B cell (primary cell): ENCODE data around the gene FRMD8. TPM values are rescaled to one million over a fixed set of nuclear protein-coding genes. Genes with fewer than 3 reads are reported as not detected.

ENCODE experiments used
- ATAC-seq: fragments of 200-7000 bp; cut with Tn5 transposase; one replicate; pipeline ENCODE4 v1.10.0; 2021; ENCODE audit warnings: low read depth, mild to moderate bottlenecking, moderate number of reproducible peaks, moderate library complexity
- CTCF ChIA-PET: fragments of 350-600 bp; sonication (Branson Sonifier 250); formaldehyde crosslinking; loops from one replicate; lab custom pipeline; 2021; ENCODE audit warnings: antibody characterized with exemption, inconsistent platforms; lab: Charles Lee
- POLR2A ChIA-PET: fragments of 350-600 bp; sonication (Branson Sonifier 250); formaldehyde crosslinking; loops from one replicate; lab custom pipeline; 2021; ENCODE audit warnings: antibody characterized with exemption; lab: Charles Lee
- DNase-seq: peaks from one replicate; pipeline ENCODE4 v3.0.0; 2013
- H2AFZ ChIP-seq: 2 replicates; pipeline ENCODE4 v1.6.1; 2012; ENCODE audit warnings: mild to moderate bottlenecking, low read depth, low read length; ENCODE audit not compliant: insufficient read depth, poor library complexity, severe bottlenecking
- H3K27ac ChIP-seq, 2 donors: 1 replicate in 1 of 2; 2 replicates in 1 of 2; pipeline ENCODE4 v1.5.1; 2012 to 2013; ENCODE audit warnings: low read length in 2 of 2, mild to moderate bottlenecking in 2 of 2, moderate library complexity in 1 of 2
- H3K27me3 ChIP-seq, 4 experiments: fragments of 200-600 bp in 1 of 4; sonication (generic) in 1 of 4; replicated peaks in 1 of 4; 1 replicate in 2 of 4; 2 replicates in 2 of 4; pipeline versions ENCODE4 v1.6.1 to v1.7.0; 2013 to 2016; ENCODE audit warnings: low read length in 3 of 4, mild to moderate bottlenecking in 2 of 4, mixed read lengths in 1 of 4, moderate library complexity in 1 of 4; ENCODE audit not compliant: insufficient read depth in 4 of 4, control insufficient read depth in 3 of 4; ENCODE audit errors: control extremely low read depth in 1 of 4
- H3K36me3 ChIP-seq, 2 experiments: replicated peaks in 1 of 2; 1 replicate in 1 of 2; 2 replicates in 1 of 2; pipeline versions ENCODE4 v1.6.1 to v1.7.1; 2013; ENCODE audit warnings: low read length in 1 of 2; ENCODE audit not compliant: insufficient read depth in 2 of 2, control insufficient read depth in 1 of 2; ENCODE audit errors: control extremely low read depth in 1 of 2, extremely low read depth in 1 of 2
- H3K4me1 ChIP-seq, 2 donors: fragments of 200-600 bp in 1 of 2; sonication (generic) in 1 of 2; 1 replicate in 1 of 2; 2 replicates in 1 of 2; pipeline versions ENCODE4 v1.5.1 to v1.6.1; 2013 to 2017; ENCODE audit warnings: low read length in 2 of 2; ENCODE audit not compliant: control insufficient read depth in 2 of 2, insufficient read depth in 2 of 2
- H3K4me2 ChIP-seq: replicated peaks from 2 replicates; pipeline ENCODE3; 2012; ENCODE audit warnings: mild to moderate bottlenecking, low read depth, low read length; ENCODE audit not compliant: poor library complexity, severe bottlenecking
- H3K4me3 ChIP-seq, 5 experiments: fragments of 200-600 bp in 1 of 5; sonication (generic) in 1 of 5; 1 replicate in 3 of 5; 2 replicates in 2 of 5; pipeline versions ENCODE4 v1.5.1 to v1.7.0; 2011 to 2016; ENCODE audit warnings: low read length in 4 of 5, mild to moderate bottlenecking in 4 of 5, low read depth in 2 of 5, control low read depth in 1 of 5, moderate library complexity in 1 of 5; ENCODE audit not compliant: insufficient read depth in 1 of 5; ENCODE audit errors: control extremely low read depth in 1 of 5, extremely low read depth in 1 of 5
- H3K79me2 ChIP-seq: fragments of 200-600 bp; sonication (generic); one replicate; pipeline ENCODE4 v1.6.0; 2016; ENCODE audit warnings: low read length; ENCODE audit not compliant: control insufficient read depth, insufficient read depth
- H3K9ac ChIP-seq: fragments of 200-600 bp; sonication (generic); 2 replicates; pipeline ENCODE4 v1.6.1; 2017; ENCODE audit warnings: mild to moderate bottlenecking, low read length, moderate library complexity
- H3K9me3 ChIP-seq, 3 donors: one replicate each; pipeline versions ENCODE4 v1.6.1 to v1.7.1; 2013; ENCODE audit warnings: low read length in 2 of 3; ENCODE audit not compliant: control insufficient read depth in 2 of 3, insufficient read depth in 1 of 3; ENCODE audit errors: control extremely low read depth in 1 of 3
- H4K20me1 ChIP-seq: 2 replicates; pipeline ENCODE4 v1.6.0; 2012; ENCODE audit warnings: mild to moderate bottlenecking, low read length; ENCODE audit not compliant: insufficient read depth, control insufficient read depth, poor library complexity, severe bottlenecking
- H3K27ac Mint-ChIP-seq: one replicate; pipeline ENCODE4 v1.8.0; 2021; ENCODE audit warnings: mixed read lengths
- H3K27me3 Mint-ChIP-seq: one replicate; pipeline ENCODE4 v1.8.0; 2021; ENCODE audit warnings: mixed read lengths
- H3K4me1 Mint-ChIP-seq: one replicate; pipeline ENCODE4 v1.8.0; 2021; ENCODE audit warnings: mixed read lengths
- H3K4me3 Mint-ChIP-seq: one replicate; pipeline ENCODE4 v1.8.0; 2021; ENCODE audit warnings: mixed read lengths
- H3K9me3 Mint-ChIP-seq: one replicate; pipeline ENCODE4 v1.8.0; 2022; ENCODE audit warnings: mixed read lengths; ENCODE audit not compliant: insufficient read depth
- EZH2 ChIP-seq: IDR thresholded peaks from 2 replicates; pipeline ENCODE4 v1.6.1; 2012; ENCODE audit warnings: borderline replicate concordance, low read depth, mild to moderate bottlenecking, moderate library complexity, low read length; ENCODE audit not compliant: insufficient read depth, poor library complexity, severe bottlenecking
- WGBS: methylation state at CpG from one replicate; pipeline ENCODE4 v1.1.5; 2013; ENCODE audit warnings: missing lambda C conversion rate; ENCODE audit not compliant: insufficient coverage; 5-methylcytosine and 5-hydroxymethylcytosine counted together
- intact Hi-C: fragments of 100-400 bp; cut with micrococcal nuclease; formaldehyde crosslinking; loops from one replicate; pipeline ENCODE4 v1.10.0; 2022
- polyA plus RNA-seq: library from polyadenylated mRNA; depleted of rRNA; stranded (reverse); fragments of >200 nt; gene quantifications from 2 replicates; pipeline ENCODE4 v1.2.3, GENCODE V29; 2012
- total RNA-seq, 2 donors: library from RNA; stranded (reverse); fragments of 120-200 nt in 1 of 2; gene quantifications; 1 replicate in 1 of 2; 2 replicates in 1 of 2; pipeline versions ENCODE4 v1.2.3 to v1.2.4, GENCODE V29; 2013 to 2022
- TF ChIP-seq, protein P1 (sequence below): fragments of 200-600 bp; IDR thresholded peaks from one replicate; pipeline ENCODE4 v1.8.0; 2022; ENCODE audit warnings: antibody characterized with exemption, mild to moderate bottlenecking

Gene FRMD8
- total and polyA plus RNA-seq, 2 donors (not counting 1 experiment from before 2014, with no cell fraction given): 44.3 to 73.6 TPM

DNA sequence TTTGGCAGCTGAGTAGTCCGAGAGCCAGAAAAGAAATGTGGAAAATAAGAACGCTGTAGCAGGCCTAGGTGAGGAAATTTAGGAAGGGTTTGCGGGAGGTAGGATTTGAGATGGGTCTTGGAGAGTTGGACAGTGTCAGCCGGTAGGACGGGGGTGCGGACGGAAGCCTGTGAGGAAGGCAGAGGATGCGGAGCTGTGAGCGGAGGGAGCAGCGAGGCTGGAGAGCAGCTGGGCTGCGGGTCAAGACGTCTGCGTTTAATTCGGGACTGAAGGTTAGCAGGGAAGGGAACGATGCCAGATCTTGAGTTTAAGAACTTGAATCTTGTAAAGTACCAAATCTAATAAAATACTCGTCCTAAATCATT is 32.6 kb upstream of the FRMD8 start:
- Mint-ChIP-seq H3K27me3 (no peaks in the 10 kb centered on the region), H3K27ac (peak overlapping the region; percentile 73), H3K9me3 (no peaks in the 10 kb centered on the region), H3K4me1 (peaks cover 20% of the 10 kb centered on the region), H3K4me3 (peak overlapping the region; percentile 81)
- H3K4me1 ChIP-seq: peaks cover 11 to 16% of the 10 kb centered on the region in 2 donors
- peaks cover 4% of the 10 kb centered on the region for H4K20me1 ChIP-seq
- peak overlapping the region in 1 of 2 donors; percentile 17 for H3K27ac ChIP-seq
- ChIA-PET POLR2A (interaction anchor here (1.0 kb wide), 1 partner anchor 146 kb away, joined by 3 read pairs; no protein-coding TSS in a partner anchor), CTCF (interaction anchor here (0.8 to 8.2 kb wide), 4 partner anchors 23 to 151 kb away, joined by 3 to 65 read pairs (median 4); partner anchors contain the start of gene DPF2)
- ATAC-seq (no peak), DNase-seq (no peak)
- H3K9ac ChIP-seq: peak overlapping the region; percentile 76
- H3K36me3 ChIP-seq: peaks cover 1 to 37% of the 10 kb centered on the region in 2 experiments
- WGBS: 72% methylated on average over 15 of the region's 16 CpGs
- peak overlapping the region in 4 of 5 experiments; percentile 35 to 79 (median 60) for H3K4me3 ChIP-seq
- H3K27me3 ChIP-seq: no peaks in the 10 kb centered on the region
- no peaks in the 10 kb centered on the region for H3K79me2 ChIP-seq
- H3K4me2 ChIP-seq: peak overlapping the region; percentile 99
- H3K9me3 ChIP-seq: no peaks in the 10 kb centered on the region
- peak overlapping the region; percentile 79 for H2AFZ ChIP-seq
- intact Hi-C loops: loop anchor here (1.0 to 2.0 kb wide), 5 partner anchors 8 to 65 kb away; partner anchors contain the start of genes CDC42EP2 and SLC25A45
- TF ChIP-seq EZH2: no peak

DNA sequence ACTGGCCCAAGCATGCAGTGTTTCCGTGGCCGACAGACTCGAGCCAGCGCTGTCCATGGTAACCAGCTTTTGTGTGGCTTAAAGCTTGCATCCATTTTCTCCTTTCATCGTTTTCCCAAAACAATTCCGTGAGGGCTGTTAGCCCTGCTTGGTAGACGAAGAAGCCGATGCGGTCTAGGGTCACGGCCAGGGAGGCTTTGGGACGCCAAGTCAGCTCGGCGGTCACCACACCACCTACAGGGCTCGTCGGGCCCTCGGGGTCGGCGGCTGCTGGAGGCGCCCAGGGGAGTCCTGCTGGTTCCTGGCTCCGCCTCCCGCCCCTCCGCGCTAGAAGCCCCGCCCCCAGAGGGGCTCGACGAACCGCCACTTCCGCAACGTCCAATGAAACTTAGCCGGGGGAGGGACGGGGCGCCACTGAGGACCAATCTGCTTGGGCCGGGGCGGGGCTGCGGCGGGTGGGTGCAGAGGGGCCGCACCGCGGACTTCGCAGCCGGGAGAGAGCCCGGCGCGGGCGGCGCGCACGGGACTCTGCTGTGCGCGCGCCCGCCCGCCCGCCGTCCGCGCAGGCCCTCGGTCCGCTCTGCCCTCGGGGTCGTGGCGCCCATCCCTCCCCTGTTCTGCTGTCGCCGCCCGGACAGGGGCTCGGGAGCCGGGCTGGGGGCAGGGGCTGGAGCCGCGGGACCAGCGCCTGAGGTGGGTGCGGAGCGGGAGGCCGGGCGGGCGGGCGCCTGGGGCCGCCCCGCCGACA is 32.0 kb upstream of the FRMD8 start, which contains the start of gene TIGD3:
Gene TIGD3, plus strand, starts transcription at position 487 of the 748 bp plus-strand sequence. CDS start 1,058 bp downstream, outside the sequence.
- TF ChIP-seq EZH2: no peak
- TF ChIP-seq, protein P1, sequence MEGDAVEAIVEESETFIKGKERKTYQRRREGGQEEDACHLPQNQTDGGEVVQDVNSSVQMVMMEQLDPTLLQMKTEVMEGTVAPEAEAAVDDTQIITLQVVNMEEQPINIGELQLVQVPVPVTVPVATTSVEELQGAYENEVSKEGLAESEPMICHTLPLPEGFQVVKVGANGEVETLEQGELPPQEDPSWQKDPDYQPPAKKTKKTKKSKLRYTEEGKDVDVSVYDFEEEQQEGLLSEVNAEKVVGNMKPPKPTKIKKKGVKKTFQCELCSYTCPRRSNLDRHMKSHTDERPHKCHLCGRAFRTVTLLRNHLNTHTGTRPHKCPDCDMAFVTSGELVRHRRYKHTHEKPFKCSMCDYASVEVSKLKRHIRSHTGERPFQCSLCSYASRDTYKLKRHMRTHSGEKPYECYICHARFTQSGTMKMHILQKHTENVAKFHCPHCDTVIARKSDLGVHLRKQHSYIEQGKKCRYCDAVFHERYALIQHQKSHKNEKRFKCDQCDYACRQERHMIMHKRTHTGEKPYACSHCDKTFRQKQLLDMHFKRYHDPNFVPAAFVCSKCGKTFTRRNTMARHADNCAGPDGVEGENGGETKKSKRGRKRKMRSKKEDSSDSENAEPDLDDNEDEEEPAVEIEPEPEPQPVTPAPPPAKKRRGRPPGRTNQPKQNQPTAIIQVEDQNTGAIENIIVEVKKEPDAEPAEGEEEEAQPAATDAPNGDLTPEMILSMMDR: no peak
- Mint-ChIP-seq H3K4me1 (peaks cover 20% of the 10 kb centered on the region), H3K27ac (peak within 1 kb of the TSS; percentile 92), H3K4me3 (peak within 1 kb of the TSS; percentile 95), H3K27me3 (no peaks in the 10 kb centered on the region), H3K9me3 (no peaks in the 10 kb centered on the region)
- ChIA-PET CTCF (interaction anchor here (0.8 to 8.2 kb wide), 3 partner anchors 24 to 151 kb away, joined by 3 to 65 read pairs (median 4); partner anchors contain the start of gene DPF2), POLR2A (interaction anchor here (0.5 to 1.0 kb wide), 3 partner anchors 42 to 146 kb away, joined by 3 to 4 read pairs (median 3); no protein-coding TSS in a partner anchor)
- Histone ChIP-seq H2AFZ (peak within 1 kb of the TSS; percentile 79), H3K4me1 (peaks cover 11 to 16% of the 10 kb centered on the region in 2 donors), H3K4me3 (peak within 1 kb of the TSS; percentile 26 to 79 (median 65)), H4K20me1 (peaks cover 4% of the 10 kb centered on the region), H3K9ac (peak within 1 kb of the TSS; percentile 76), H3K36me3 (peaks cover 0 to 32% of the 10 kb centered on the region in 2 experiments), H3K79me2 (no peaks in the 10 kb centered on the region), H3K9me3 (no peaks in the 10 kb centered on the region), H3K4me2 (peak within 1 kb of the TSS; percentile 99), H3K27ac (peak within 1 kb of the TSS in 1 of 2 donors; percentile 18), H3K27me3 (no peaks in the 10 kb centered on the region)
- intact Hi-C loops: loop anchor here (1.0 to 2.0 kb wide), 5 partner anchors 8 to 64 kb away; partner anchors contain the start of genes CDC42EP2 and SLC25A45
- ATAC-seq: peak; percentile 96
- WGBS: under 1% methylated on average over 79 of the region's 79 CpGs
- DNase-seq: peak; percentile 97
